HEK293 (cell line): Measurements from ENCODE around the gene CHMP4B.

Source experiments
- YY1 ChIP-seq: fragments of 450-650 bp; formaldehyde crosslinking; IDR thresholded peaks from 2 replicates; pipeline ENCODE4 v1.5.1; 2018; ENCODE audit warnings: missing biosample characterization, missing genetic modification characterization
- ZNF10 ChIP-seq: fragments of 450-650 bp; formaldehyde crosslinking; IDR thresholded peaks from 2 replicates; pipeline ENCODE4 v1.5.1; 2017; ENCODE audit warnings: missing biosample characterization, missing genetic modification characterization
- ZNF157 ChIP-seq: fragments of 450-650 bp; formaldehyde crosslinking; IDR thresholded peaks from 2 replicates; pipeline ENCODE4 v1.5.1; 2016; ENCODE audit warnings: missing biosample characterization, missing genetic modification characterization
- ZNF184 ChIP-seq: fragments of 450-650 bp; IDR thresholded peaks from 2 replicates; pipeline ENCODE4 v1.5.1; 2018; ENCODE audit warnings: missing biosample characterization, mild to moderate bottlenecking, missing genetic modification characterization
- ZNF211 ChIP-seq: fragments of 450-650 bp; formaldehyde crosslinking; IDR thresholded peaks from 2 replicates; pipeline ENCODE4 v1.5.1; 2016; ENCODE audit warnings: low read depth, missing biosample characterization, missing genetic modification characterization
- ZNF324 ChIP-seq: fragments of 450-650 bp; formaldehyde crosslinking; IDR thresholded peaks from 2 replicates; pipeline ENCODE4 v1.5.1; 2016; ENCODE audit warnings: missing biosample characterization, missing genetic modification characterization
- ZNF341 ChIP-seq: fragments of 450-650 bp; formaldehyde crosslinking; IDR thresholded peaks from 2 replicates; pipeline ENCODE4; 2016; ENCODE audit warnings: low read depth, missing biosample characterization, missing genetic modification characterization
- TF ChIP-seq, protein P1 (sequence below): fragments of 450-650 bp; formaldehyde crosslinking; IDR thresholded peaks from 2 replicates; pipeline ENCODE4 v1.5.1; 2016; ENCODE audit warnings: missing biosample characterization, missing genetic modification characterization
- TF ChIP-seq, protein P2 (sequence below): fragments of 450-650 bp; formaldehyde crosslinking; IDR thresholded peaks from 2 replicates; pipeline ENCODE4 v1.5.1; 2016; ENCODE audit warnings: missing biosample characterization, missing genetic modification characterization
- TF ChIP-seq, protein P3 (sequence below): fragments of 450-650 bp; formaldehyde crosslinking; IDR thresholded peaks from 2 replicates; pipeline ENCODE4 v1.5.1; 2016; ENCODE audit warnings: missing biosample characterization, missing genetic modification characterization
- TF ChIP-seq, protein P4 (sequence below): sonication (generic); formaldehyde crosslinking; IDR thresholded peaks from 2 replicates; pipeline ENCODE4 v1.8.1; 2022; ENCODE audit warnings: mild to moderate bottlenecking, moderate library complexity, missing genetic modification reagents
- TF ChIP-seq, protein P5 (sequence below): fragments of 450-650 bp; formaldehyde crosslinking; IDR thresholded peaks from 2 replicates; pipeline ENCODE4 v1.5.1; 2016; ENCODE audit warnings: missing biosample characterization, missing genetic modification characterization
- TF ChIP-seq, protein P6 (sequence below): fragments of 450-650 bp; formaldehyde crosslinking; IDR thresholded peaks from 2 replicates; pipeline ENCODE4 v1.5.1; 2016; ENCODE audit warnings: missing biosample characterization, missing genetic modification characterization
- TF ChIP-seq, protein P7 (sequence below): fragments of 450-650 bp; formaldehyde crosslinking; IDR thresholded peaks from 2 replicates; pipeline ENCODE4 v1.5.1; 2016; ENCODE audit warnings: missing biosample characterization, missing genetic modification characterization

DNA sequence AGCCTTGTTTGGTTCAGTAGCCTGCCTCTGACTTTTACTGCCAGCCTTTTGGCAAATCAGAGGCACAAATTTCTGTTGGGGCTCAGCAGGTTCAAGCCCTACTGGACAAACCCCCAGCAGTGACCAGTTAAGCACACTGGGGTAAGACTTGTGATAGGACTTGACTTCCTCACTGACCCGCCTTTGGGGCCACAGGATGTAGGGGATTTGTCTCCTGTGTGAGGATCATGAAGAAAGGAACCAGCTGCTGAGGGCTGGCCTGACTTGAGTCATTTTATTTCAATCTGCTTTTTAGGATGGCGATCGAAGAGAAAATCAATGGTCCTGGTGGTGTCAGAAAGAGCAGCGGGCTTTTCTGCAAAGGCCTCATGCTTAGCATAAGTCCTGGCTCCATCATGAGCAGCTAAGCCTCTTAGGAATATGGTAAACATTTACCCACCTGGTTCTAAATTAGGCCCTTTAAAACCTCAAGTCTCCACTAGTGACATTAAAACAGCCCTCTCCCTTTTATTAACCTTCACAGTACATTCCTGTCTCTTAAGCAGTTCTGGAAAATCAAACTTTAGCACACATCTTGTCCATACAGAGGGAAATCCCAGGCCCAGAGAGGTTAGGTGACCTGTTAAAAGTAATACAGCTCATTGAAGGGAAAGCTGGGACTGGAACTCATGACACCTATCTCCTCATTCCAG is 16.6 kb downstream of the CHMP4B start:
- TF ChIP-seq YY1 (tag by site-specific recombination) = no peak
- TF ChIP-seq, protein P1, sequence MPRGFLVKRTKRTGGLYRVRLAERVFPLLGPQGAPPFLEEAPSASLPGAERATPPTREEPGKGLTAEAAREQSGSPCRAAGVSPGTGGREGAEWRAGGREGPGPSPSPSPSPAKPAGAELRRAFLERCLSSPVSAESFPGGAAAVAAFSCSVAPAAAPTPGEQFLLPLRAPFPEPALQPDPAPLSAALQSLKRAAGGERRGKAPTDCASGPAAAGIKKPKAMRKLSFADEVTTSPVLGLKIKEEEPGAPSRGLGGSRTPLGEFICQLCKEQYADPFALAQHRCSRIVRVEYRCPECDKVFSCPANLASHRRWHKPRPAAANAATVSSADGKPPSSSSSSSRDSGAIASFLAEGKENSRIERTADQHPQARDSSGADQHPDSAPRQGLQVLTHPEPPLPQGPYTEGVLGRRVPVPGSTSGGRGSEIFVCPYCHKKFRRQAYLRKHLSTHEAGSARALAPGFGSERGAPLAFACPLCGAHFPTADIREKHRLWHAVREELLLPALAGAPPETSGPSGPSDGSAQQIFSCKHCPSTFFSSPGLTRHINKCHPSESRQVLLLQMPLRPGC = no peak
- TF ChIP-seq, protein P2, sequence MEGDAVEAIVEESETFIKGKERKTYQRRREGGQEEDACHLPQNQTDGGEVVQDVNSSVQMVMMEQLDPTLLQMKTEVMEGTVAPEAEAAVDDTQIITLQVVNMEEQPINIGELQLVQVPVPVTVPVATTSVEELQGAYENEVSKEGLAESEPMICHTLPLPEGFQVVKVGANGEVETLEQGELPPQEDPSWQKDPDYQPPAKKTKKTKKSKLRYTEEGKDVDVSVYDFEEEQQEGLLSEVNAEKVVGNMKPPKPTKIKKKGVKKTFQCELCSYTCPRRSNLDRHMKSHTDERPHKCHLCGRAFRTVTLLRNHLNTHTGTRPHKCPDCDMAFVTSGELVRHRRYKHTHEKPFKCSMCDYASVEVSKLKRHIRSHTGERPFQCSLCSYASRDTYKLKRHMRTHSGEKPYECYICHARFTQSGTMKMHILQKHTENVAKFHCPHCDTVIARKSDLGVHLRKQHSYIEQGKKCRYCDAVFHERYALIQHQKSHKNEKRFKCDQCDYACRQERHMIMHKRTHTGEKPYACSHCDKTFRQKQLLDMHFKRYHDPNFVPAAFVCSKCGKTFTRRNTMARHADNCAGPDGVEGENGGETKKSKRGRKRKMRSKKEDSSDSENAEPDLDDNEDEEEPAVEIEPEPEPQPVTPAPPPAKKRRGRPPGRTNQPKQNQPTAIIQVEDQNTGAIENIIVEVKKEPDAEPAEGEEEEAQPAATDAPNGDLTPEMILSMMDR (tag by site-specific recombination) = no peak
- no peak for TF ChIP-seq ZNF184
- TF ChIP-seq, protein P3, sequence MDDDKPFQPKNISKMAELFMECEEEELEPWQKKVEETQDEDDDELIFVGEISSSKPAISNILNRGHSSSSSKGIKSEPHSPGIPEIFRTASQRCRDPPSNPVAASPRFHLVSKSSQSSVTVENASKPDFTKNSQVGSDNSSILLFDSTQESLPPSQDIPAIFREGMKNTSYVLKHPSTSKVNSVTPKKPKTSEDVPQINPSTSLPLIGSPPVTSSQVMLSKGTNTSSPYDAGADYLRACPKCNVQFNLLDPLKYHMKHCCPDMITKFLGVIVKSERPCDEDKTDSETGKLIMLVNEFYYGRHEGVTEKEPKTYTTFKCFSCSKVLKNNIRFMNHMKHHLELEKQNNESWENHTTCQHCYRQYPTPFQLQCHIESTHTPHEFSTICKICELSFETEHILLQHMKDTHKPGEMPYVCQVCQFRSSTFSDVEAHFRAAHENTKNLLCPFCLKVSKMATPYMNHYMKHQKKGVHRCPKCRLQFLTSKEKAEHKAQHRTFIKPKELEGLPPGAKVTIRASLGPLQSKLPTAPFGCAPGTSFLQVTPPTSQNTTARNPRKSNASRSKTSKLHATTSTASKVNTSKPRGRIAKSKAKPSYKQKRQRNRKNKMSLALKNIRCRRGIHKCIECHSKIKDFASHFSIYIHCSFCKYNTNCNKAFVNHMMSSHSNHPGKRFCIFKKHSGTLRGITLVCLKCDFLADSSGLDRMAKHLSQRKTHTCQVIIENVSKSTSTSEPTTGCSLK (tag by site-specific recombination) = no peak
- TF ChIP-seq ZNF341 (tag by site-specific recombination) = no peak
- TF ChIP-seq, protein P4, sequence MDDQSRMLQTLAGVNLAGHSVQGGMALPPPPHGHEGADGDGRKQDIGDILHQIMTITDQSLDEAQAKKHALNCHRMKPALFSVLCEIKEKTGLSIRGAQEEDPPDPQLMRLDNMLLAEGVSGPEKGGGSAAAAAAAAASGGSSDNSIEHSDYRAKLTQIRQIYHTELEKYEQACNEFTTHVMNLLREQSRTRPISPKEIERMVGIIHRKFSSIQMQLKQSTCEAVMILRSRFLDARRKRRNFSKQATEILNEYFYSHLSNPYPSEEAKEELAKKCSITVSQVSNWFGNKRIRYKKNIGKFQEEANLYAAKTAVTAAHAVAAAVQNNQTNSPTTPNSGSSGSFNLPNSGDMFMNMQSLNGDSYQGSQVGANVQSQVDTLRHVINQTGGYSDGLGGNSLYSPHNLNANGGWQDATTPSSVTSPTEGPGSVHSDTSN (CRISPR knock-in tag) = no peak
- no peak for TF ChIP-seq ZNF10 (tag by site-specific recombination)
- no peak for TF ChIP-seq ZNF211 (tag by site-specific recombination)
- TF ChIP-seq, protein P5, sequence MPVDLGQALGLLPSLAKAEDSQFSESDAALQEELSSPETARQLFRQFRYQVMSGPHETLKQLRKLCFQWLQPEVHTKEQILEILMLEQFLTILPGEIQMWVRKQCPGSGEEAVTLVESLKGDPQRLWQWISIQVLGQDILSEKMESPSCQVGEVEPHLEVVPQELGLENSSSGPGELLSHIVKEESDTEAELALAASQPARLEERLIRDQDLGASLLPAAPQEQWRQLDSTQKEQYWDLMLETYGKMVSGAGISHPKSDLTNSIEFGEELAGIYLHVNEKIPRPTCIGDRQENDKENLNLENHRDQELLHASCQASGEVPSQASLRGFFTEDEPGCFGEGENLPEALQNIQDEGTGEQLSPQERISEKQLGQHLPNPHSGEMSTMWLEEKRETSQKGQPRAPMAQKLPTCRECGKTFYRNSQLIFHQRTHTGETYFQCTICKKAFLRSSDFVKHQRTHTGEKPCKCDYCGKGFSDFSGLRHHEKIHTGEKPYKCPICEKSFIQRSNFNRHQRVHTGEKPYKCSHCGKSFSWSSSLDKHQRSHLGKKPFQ (tag by site-specific recombination) = no peak
- no peak for TF ChIP-seq ZNF324 (tag by site-specific recombination)
- TF ChIP-seq, protein P6, sequence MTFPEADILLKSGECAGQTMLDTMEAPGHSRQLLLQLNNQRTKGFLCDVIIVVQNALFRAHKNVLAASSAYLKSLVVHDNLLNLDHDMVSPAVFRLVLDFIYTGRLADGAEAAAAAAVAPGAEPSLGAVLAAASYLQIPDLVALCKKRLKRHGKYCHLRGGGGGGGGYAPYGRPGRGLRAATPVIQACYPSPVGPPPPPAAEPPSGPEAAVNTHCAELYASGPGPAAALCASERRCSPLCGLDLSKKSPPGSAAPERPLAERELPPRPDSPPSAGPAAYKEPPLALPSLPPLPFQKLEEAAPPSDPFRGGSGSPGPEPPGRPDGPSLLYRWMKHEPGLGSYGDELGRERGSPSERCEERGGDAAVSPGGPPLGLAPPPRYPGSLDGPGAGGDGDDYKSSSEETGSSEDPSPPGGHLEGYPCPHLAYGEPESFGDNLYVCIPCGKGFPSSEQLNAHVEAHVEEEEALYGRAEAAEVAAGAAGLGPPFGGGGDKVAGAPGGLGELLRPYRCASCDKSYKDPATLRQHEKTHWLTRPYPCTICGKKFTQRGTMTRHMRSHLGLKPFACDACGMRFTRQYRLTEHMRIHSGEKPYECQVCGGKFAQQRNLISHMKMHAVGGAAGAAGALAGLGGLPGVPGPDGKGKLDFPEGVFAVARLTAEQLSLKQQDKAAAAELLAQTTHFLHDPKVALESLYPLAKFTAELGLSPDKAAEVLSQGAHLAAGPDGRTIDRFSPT (tag by site-specific recombination) = no peak
- TF ChIP-seq, protein P7, sequence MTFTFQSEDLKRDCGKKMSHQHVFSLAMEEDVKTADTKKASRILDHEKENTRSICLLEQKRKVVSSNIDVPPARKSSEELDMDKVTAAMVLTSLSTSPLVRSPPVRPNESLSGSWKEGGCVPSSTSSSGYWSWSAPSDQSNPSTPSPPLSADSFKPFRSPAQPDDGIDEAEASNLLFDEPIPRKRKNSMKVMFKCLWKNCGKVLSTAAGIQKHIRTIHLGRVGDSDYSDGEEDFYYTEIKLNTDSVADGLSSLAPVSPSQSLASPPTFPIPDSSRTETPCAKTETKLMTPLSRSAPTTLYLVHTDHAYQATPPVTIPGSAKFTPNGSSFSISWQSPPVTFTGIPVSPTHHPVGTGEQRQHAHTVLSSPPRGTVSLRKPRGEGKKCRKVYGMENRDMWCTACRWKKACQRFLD (tag by site-specific recombination) = no peak
- no peak for TF ChIP-seq ZNF157 (tag by site-specific recombination)
